GM19099 (cell line): Measurements from ENCODE around the gene NRP1.

Source experiments
- POLR2A ChIP-seq: IDR thresholded peaks from 3 replicates; pipeline ENCODE4 v1.6.1; 2011; ENCODE audit warnings: low read depth; ENCODE audit not compliant: insufficient read length; ENCODE audit errors: extremely low read depth

The NRP1 gene

DNA sequence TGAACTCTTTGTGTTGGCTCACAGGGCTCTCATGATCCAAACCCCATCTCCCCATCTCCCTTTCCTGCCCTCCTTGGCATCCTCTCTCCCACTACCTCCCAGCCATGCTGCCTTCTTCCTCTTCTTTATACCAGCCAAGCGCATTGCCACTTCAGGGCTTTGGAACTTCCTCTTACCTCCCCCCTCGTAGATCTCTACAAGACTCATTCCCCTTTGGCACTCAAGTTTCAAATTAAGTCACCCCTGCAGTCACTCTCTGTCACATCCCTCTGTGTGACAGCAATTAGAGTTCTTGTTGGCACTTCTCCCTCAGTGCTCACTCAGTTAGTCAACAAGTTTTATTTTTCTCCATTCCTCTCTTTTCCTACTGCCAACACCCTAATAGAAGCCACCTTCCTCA, 20.8 kb upstream of the NRP1 start:
- no peak for TF ChIP-seq POLR2A

GRCh38 chr10:33353853-33354252, 19.4 kb upstream of the NRP1 start:
- TF ChIP-seq POLR2A: no peak

- no peak for TF ChIP-seq POLR2A
These were observed 18.9 kb upstream of the NRP1 start for GRCh38 chr10:33353334-33353733.

GRCh38 chr10:33352615-33353014, 18.1 kb upstream of the NRP1 start:
- no peak for TF ChIP-seq POLR2A

GRCh38 chr10:33352175-33352574, 17.7 kb upstream of the NRP1 start:
- TF ChIP-seq POLR2A: no peak

GRCh38 chr10:33350041-33350440, 15.6 kb upstream of the NRP1 start:
- TF ChIP-seq POLR2A: no peak

DNA sequence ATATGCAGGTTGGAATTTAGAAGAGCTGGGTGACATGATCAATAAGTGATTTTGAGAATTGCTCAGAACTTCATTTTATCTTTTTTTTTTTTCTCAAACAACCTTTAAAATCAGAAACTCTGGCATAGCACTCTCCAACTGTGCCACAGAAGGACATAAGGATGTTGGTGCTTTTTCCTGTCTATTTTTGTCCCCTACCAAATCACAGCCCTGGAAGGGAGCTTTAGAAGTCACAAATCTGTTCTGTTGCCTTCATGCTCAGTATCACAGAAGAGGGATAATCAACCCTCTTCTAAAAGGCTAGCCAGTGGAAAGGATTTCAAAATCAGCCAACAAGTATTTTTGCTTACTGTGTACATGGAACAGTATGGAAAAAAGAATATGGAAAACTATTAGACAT, 14.8 kb upstream of the NRP1 start:
- TF ChIP-seq POLR2A: no peak

GRCh38 chr10:33347211-33347610, 12.7 kb upstream of the NRP1 start:
- TF ChIP-seq POLR2A: no peak

DNA sequence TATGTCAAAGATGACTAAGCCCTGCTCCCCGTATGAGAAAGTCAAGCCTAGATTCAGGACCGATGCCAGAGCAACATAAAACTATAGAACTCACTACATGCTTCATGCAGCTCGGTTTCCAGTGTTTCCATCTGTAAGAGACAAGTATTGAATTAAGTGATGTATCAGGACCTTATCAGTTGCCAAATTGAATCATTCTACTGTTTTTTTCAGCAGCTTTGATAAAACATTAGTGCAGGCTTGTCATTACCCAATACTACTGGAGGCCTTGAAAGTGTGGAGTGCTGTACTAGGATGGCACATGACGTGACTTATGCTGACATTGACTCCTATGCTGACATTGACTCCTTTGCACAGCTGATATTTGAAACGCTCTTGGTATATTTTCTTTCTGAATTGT, 10.8 kb upstream of the NRP1 start:
- TF ChIP-seq POLR2A: no peak

- no peak for TF ChIP-seq POLR2A
These were observed 10.2 kb upstream of the NRP1 start for GRCh38 chr10:33344676-33345075.

DNA sequence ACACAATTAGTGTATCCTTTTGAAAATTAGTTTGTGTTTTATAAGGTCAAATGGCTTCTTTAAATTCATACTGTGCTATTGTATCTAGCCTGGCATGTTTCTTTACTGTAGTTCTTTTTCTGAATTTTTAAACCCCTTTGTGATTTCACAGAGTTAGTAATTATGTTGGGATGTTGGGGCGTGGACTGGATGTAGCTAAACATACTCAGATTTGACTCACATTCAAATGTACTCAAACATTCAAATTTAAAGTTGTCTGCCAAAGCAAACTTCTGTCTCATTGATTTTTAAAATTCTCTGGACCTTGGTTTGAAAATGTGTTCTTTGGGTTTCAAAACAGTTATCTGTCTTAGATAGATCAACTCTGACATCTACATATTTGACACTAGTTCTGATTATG, 7.2 kb upstream of the NRP1 start:
- no peak for TF ChIP-seq POLR2A

- no peak for TF ChIP-seq POLR2A
These were observed 3.0 kb upstream of the NRP1 start for GRCh38 chr10:33337326-33337957.

- no peak for TF ChIP-seq POLR2A
These were observed 2.3 kb upstream of the NRP1 start for GRCh38 chr10:33336582-33337325.

DNA sequence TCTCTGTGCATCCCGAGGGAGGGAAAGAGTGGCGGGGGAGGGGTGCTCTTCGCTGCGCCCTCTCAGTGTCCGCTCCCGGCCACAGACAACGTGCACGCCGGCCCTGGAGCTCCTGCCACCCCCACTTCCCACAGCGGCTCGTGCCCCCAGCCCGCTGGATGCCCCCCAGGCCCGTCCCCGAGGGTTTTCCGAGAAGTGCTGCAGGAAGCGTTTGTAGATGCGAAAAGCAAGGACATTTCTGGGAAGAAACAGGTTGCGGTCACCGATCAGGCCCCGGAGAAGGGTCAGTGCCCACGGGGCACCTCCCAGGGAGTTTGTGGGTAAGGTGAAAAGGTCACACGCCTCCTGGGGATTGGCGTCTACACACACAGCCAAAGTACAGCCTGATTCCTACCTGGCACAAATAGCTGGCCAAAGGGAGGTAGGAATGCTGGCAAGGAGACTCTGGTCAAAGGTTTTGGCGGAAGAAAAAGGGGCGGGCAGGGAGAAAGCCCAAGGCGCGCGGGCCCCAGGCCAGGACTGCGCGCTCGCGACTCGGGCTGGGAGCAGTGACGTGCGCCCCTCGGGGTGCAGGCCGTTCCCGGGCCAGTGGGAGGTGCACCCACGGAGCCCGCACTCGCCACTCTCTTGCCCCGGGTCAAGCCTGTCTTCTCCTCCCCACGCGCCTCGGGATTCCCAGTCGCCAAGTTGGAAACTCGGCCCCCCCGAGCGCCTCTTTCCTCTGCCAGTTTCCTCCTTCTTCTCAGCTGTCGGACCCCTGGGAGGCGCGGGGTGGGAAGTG, 1.5 kb upstream of the NRP1 start:
- no peak for TF ChIP-seq POLR2A

DNA sequence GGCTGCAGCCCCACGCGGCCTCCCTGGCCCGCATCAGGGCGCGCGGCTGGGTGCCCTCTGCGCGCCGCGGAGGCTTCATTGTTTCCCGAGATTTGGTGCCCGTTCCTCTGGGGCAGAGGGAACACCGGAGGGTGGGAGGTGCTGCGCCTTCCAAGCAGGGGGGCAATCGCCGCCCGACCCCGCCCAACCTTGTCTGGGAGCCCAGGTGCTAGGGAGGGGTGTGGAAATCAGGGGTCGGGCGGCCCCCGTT, 1.0 kb upstream of the NRP1 start:
- TF ChIP-seq POLR2A: no peak

GRCh38 chr10:33334805-33335550, 511 bp upstream of the NRP1 start:
- no peak for TF ChIP-seq POLR2A
